GM12891 (cell line): ENCODE data around the gene PCNX1.
A peak's percentile ranks its signal among the peaks of the same experiment; 100 is the strongest.

ENCODE experiments used
- DNase-seq: peaks from one replicate; pipeline ENCODE4 v3.0.0; 2011; ENCODE audit warnings: low spot score; ENCODE audit not compliant: insufficient read length
- FAIRE-seq: peaks from 2 replicates; lab custom pipeline; 2011; peaks lifted over from hg19 to GRCh38; lab: Jason Lieb, UNC
- PAX5 ChIP-seq: IDR thresholded peaks from 2 replicates; pipeline ENCODE4 v1.6.1; 2011; ENCODE audit warnings: low read length, moderate library complexity, mild to moderate bottlenecking; ENCODE audit not compliant: insufficient read depth, severe bottlenecking
- POLR2A ChIP-seq: IDR thresholded peaks from 2 replicates; pipeline ENCODE4 v1.6.1; 2011; ENCODE audit warnings: low read depth, low read length, control low read depth
- POLR2AphosphoS5 ChIP-seq: IDR thresholded peaks from 2 replicates; pipeline ENCODE4 v1.6.1; 2011; ENCODE audit warnings: low read depth, low read length, control low read depth
- POU2F2 ChIP-seq: IDR thresholded peaks from 2 replicates; pipeline ENCODE4 v1.6.1; 2011; ENCODE audit warnings: low read depth, mild to moderate bottlenecking, control low read depth, low read length, moderate library complexity
- SPI1 ChIP-seq: IDR thresholded peaks from 2 replicates; pipeline ENCODE4 v1.6.1; 2011; ENCODE audit warnings: low read depth, low read length, control low read depth
- TAF1 ChIP-seq: IDR thresholded peaks from 2 replicates; pipeline ENCODE4 v1.6.1; 2011; ENCODE audit warnings: low read depth, low read length, control low read depth

The PCNX1 gene

DNA sequence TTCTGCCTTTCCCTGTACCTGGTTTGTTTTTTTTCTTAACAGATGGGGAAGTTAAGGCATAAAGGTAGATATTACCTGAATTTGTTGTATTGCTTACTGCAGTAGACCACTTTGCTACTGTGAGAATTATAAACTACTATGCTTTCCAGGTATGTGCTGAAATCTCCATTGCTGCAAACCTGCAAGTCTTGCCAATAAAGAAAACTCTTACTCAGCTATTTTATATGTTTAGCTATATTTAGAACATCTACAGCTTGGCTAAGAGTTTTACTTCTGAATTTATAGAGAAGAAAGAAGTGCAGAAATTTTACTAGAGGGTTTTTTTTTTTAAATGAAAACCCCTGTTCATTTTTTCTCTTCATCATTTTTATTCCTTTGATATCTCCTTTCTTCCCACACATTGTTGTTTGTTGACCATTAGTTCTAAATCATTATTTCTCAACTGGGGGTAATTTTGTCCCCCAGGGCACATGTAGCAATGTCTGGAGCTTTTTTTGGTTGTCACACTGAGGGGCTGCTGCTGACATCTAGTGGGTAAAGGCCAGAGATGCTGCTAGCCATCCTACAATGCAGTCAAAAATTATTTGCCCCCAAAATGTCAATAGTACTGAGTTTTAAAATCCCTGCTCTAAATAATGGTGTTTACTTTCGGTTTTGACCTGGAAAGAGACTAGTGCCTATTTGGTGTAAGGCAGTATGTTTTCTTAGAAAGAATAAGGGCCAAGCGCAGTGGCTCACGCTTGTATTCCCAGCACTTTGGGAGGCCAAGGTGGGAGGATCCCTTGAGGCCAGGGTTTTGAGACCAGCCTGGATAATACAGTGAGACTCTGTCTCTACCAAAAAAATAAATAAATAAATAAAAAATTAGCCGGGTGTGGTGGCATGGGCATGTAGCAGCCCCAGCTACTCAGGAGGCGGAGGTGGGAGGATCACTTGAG is 48.6 kb downstream of the PCNX1 start:
- DNase-seq (no peak), FAIRE-seq (peak; percentile 88)
- TF ChIP-seq POU2F2, result no peak
- no peak for TF ChIP-seq SPI1
- no peak for TF ChIP-seq TAF1
- TF ChIP-seq POLR2AphosphoS5, result no peak

DNA sequence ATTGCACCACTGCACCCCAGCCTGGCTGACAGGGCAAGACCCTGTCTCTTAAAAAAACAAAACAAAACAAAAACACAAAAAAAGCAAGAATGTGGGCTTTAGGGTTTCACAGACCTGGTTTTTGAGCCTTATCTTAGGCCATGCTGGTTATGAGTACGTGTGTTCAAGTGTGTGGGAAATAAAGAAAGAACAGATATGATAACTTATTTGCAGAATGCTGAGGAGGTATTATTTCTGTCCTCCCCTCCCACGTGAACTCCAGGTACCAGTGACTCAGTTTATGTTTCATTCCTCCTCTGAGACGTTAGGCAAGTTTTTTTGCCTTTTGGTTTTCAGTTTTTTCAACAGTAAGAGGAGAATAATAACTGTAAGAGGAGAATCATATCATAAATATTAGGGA is 49.3 kb downstream of the PCNX1 start:
- TF ChIP-seq POLR2AphosphoS5 (no peak), PAX5 (no peak), SPI1 (no peak), POU2F2 (no peak)
- no peak for DNase-seq
- FAIRE-seq, result no peak

DNA sequence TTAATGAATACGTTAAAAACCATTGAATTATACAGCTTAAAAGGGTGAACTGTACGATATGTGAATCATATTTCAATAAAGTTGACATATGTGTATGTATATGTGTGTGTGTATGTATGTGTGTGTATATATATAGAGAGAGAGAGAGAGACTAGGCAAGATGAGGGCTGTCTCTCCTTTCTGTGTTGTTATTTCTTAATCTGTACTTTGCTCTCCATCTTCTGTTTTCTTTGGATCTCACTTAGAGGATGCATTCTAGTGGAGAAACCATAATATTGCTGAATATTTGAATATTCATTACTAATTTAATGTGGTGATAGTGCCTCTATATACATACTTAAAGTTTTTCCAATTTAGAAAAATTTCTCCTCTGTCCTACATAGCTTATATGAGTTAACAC is 50.5 kb downstream of the PCNX1 start:
- peak; percentile 57 for FAIRE-seq

DNA sequence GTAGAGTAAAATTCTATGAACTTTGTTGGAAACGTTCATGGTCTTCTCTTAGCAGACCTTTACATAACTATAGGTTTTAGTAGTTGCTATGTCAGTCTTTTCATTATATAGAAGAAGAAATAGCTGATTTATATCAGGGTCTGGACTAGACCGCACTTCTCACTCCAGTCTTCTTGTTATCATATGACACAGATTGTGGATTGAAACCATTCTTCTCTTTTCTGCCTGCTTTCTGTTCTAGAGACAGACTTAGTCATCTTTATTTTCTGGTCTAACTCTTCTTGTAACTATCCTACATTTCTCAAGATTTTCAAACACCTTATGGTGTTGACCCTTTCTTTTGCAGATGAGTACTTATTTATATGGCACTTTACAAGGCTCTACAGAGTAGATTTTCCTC is 55.7 kb downstream of the PCNX1 start:
- TF ChIP-seq PAX5, result no peak
- TF ChIP-seq POLR2AphosphoS5, result no peak
- TF ChIP-seq POU2F2, result no peak
- TF ChIP-seq TAF1, result no peak
- no peak for TF ChIP-seq POLR2A
- TF ChIP-seq SPI1, result no peak
- DNase-seq, result no peak
- FAIRE-seq, result no peak

More for the DNA sequence above, 50.5 kb downstream of the PCNX1 start:
- no peak for DNase-seq
- TF ChIP-seq POLR2AphosphoS5 (no peak), SPI1 (no peak), POU2F2 (no peak), PAX5 (no peak), POLR2A (no peak), TAF1 (no peak)

DNA sequence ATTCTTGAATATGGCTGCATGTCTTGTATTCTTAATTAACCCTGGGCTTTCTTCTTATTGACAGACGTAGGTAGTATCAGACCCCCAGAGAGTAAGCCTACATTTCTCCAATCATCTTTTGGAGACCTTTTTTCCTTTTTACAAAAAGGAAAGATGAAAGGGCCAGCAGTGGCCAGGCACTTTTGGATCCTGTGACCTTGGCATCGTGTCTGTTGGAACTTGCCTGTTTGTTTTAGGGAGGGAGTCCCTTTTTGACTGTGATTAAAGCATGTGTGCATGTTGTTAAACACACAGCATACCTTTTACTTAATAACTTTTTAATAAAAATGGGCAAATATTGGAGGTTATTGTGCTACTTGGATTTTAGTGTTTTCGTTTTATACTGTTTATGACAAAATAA is 57.2 kb downstream of the PCNX1 start:
- no peak for DNase-seq
- TF ChIP-seq POLR2A (no peak), SPI1 (no peak), POU2F2 (no peak), TAF1 (no peak), PAX5 (no peak), POLR2AphosphoS5 (no peak)
- no peak for FAIRE-seq

DNA sequence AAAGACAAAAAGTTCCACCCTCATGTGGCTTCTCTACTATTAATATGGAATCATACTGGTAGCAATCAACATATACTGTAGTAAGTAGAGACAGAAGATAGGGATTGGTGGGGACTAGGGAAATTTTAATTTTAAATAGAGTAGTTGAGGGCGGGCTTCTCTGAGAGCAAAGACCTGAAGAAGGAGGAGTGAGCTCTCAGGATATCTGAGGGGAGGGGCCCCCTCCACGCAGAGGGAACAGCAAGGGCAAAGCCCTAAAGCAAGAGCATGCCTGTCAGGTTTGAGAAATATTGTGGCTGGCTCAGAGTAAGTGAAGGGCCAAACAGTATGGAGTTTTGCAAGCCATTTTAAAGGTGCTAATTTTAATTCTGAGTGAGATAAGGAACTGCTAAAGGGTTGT is 64.3 kb downstream of the PCNX1 start:
- no peak for DNase-seq
- no peak for FAIRE-seq
- no peak for TF ChIP-seq POU2F2
- no peak for TF ChIP-seq SPI1
- no peak for TF ChIP-seq POLR2A
- no peak for TF ChIP-seq POLR2AphosphoS5
- no peak for TF ChIP-seq PAX5
- TF ChIP-seq TAF1, result no peak

DNA sequence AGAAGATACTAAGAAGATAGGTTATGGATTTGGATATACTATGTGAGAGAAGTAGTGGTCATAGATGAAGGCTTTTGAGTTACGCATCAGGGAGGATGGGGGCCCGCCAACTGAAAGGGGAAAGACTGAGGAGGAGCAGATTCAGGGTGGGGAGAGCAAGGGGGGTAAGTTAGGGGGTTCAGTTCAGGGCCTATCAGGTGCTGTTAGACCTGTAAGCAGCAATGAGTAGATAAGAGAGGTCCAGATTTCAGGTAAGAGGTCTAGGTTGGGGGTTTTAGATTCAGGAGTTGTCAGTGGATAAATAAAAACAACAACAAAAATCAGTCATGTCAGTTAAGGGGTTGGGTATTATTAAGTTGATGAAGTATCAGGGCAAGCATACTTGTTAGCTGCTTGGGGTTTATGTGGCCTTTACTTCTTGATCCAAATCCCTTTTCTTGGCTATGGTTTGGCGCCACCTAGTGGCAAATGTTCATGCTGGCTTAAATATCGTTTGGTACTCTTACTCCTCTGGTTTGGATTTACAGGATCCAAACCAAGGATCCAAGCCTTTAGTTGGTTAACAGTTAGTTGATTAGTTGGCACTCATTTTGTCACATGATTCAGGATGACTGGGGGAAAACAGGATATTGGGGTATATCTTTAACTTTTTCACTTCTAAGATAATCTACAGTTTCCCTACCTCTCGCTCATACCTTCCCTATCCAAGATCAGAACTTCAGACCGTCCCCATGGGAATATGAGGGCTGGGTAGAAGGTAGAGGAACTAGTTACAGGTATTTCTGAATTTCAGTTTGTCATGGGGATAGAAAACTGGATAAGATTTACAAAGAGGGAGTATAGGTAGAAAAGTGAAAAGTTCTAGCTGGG is 65.1 kb downstream of the PCNX1 start:
- peak; percentile 96 for FAIRE-seq
- peak; percentile 10 for DNase-seq
- TF ChIP-seq POLR2A, result no peak
- TF ChIP-seq POLR2AphosphoS5, result no peak
- TF ChIP-seq PAX5, result no peak
- TF ChIP-seq TAF1, result no peak
- TF ChIP-seq SPI1, result no peak
- no peak for TF ChIP-seq POU2F2

DNA sequence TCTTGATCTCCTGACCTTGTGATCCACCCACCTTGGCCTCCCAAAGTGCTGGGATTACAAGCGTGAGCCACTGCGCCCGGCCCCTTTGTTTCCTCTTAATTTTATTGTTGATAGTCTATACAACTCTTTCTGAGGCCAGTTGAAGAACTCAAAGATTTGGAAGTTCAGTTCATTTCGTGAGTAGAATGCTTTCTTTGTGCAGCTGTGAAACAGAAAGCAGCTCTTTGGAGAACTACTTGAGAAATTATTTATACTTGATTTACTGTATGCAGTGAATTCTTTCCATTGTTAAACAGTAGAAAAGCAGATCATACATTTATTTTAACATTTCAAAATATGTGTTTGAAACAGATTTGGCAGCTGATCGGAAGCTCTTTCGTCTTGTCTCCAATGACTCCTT is 69.3 kb downstream of the PCNX1 start:
- FAIRE-seq (no peak), DNase-seq (no peak)
- TF ChIP-seq POLR2A, result no peak
- no peak for TF ChIP-seq POU2F2
- no peak for TF ChIP-seq SPI1
- TF ChIP-seq PAX5, result no peak
- no peak for TF ChIP-seq TAF1
- TF ChIP-seq POLR2AphosphoS5, result no peak
